Neural progenitor cell (in vitro differentiated cells): Measurements from ENCODE around the gene ATG5. TPM values are rescaled to one million over a fixed set of nuclear protein-coding genes. Genes with fewer than 3 reads are reported as not detected.

ENCODE experiments used
- DNase-seq: peaks from one replicate; pipeline ENCODE4 v3.0.0-alpha.2; 2016; ENCODE audit warnings: low spot score
- H2AFZ ChIP-seq: fragments of 200-600 bp; sonication (generic); replicated peaks from 2 replicates; pipeline ENCODE4 v1.6.1; 2016; ENCODE audit warnings: antibody characterized with exemption
- H3F3A ChIP-seq: fragments of 200-600 bp; sonication (generic); 2 replicates; pipeline ENCODE4 v1.6.1; 2016; ENCODE audit warnings: antibody characterized with exemption, low read depth
- H3K27ac ChIP-seq: fragments of 200-600 bp; sonication (generic); 2 replicates; pipeline ENCODE4 v1.5.1; 2016; ENCODE audit warnings: mild to moderate bottlenecking
- H3K27me3 ChIP-seq: fragments of 200-600 bp; sonication (generic); 2 replicates; pipeline ENCODE4 v1.6.1; 2016; ENCODE audit warnings: mild to moderate bottlenecking, moderate library complexity
- H3K36me3 ChIP-seq: fragments of 200-600 bp; sonication (generic); 2 replicates; pipeline ENCODE4 v1.5.1; 2016
- H3K4me1 ChIP-seq: fragments of 200-600 bp; sonication (generic); 2 replicates; pipeline ENCODE4 v1.6.1; 2016; ENCODE audit warnings: mixed run types
- H3K4me2 ChIP-seq: fragments of 200-600 bp; sonication (generic); 2 replicates; pipeline ENCODE4 v1.6.1; 2016
- H3K4me3 ChIP-seq: fragments of 200-600 bp; sonication (generic); 2 replicates; pipeline ENCODE4 v1.5.1; 2016
- H3K79me2 ChIP-seq: fragments of 200-600 bp; sonication (generic); 2 replicates; pipeline ENCODE4 v1.6.1; 2016; ENCODE audit warnings: low read depth
- H3K9ac ChIP-seq: fragments of 200-600 bp; sonication (generic); 2 replicates; pipeline ENCODE4 v1.6.1; 2016
- H3K9me3 ChIP-seq: fragments of 200-600 bp; sonication (generic); 2 replicates; pipeline ENCODE4 v1.5.1; 2016; ENCODE audit warnings: low read depth
- H4K20me1 ChIP-seq: fragments of 200-600 bp; sonication (generic); 2 replicates; pipeline ENCODE4 v1.6.1; 2016; ENCODE audit warnings: low read depth
- H3K27ac Mint-ChIP-seq: 3 replicates; pipeline ENCODE4 v1.8.0; 2021; ENCODE audit warnings: mixed read lengths
- H3K27me3 Mint-ChIP-seq: 2 replicates; pipeline ENCODE4 v1.8.0; 2022; ENCODE audit warnings: low read depth, mild to moderate bottlenecking, inconsistent platforms, moderate library complexity, mixed read lengths; ENCODE audit not compliant: insufficient read depth
- H3K36me3 Mint-ChIP-seq: 3 replicates; pipeline ENCODE4 v1.8.0; 2021; ENCODE audit warnings: mixed read lengths
- H3K4me1 Mint-ChIP-seq: 3 replicates; pipeline ENCODE4 v1.8.0; 2021; ENCODE audit warnings: mixed read lengths
- H3K4me3 Mint-ChIP-seq: 3 replicates; pipeline ENCODE4 v1.8.0; 2021; ENCODE audit warnings: mild to moderate bottlenecking, moderate library complexity, mixed read lengths
- H3K9me3 Mint-ChIP-seq: 3 replicates; pipeline ENCODE4 v1.8.0; 2020; ENCODE audit warnings: mixed read lengths
- EZH2 ChIP-seq: fragments of 200-600 bp; sonication (generic); IDR thresholded peaks from 2 replicates; pipeline ENCODE4 v1.6.1; 2017; ENCODE audit warnings: antibody characterized with exemption, mild to moderate bottlenecking, moderate library complexity
- EZH2phosphoT487 ChIP-seq: fragments of 200-600 bp; sonication (generic); IDR thresholded peaks from 2 replicates; pipeline ENCODE4 v1.6.1; 2017; ENCODE audit warnings: antibody characterized with exemption
- total RNA-seq: library from RNA; depleted of rRNA; stranded (reverse); fragments of >200 nt; gene quantifications from 2 replicates; pipeline ENCODE4 v1.2.3, GENCODE V29; 2015; ENCODE audit warnings: low replicate concordance
- TF ChIP-seq, protein P1 (sequence below): fragments of 200-600 bp; sonication (generic); IDR thresholded peaks from 2 replicates; pipeline ENCODE4 v1.5.1; 2017; ENCODE audit warnings: antibody characterized with exemption, mild to moderate bottlenecking

ATG5 gene
- total RNA-seq, 1 donor from 2014 or later, result 45.0 TPM

DNA sequence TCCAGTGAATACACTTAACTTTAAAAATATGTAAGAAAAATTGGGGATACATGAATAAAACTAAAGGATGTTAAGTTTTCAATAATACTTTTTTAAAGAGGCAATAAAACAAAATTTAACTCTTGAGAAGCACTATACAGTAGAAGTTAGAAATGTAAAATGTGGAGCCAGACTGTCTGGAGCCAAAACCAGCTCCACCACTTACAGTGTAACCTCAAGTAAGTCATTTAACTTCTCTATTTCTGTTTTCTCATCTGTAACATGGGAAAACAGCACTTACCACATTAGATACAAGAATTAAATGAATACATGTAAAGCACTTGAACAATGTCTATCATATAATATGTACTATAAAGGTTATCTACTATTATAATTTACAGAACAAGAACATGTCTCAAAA lies 6.7 kb downstream of the ATG5 start:
- H3K36me3 ChIP-seq, result peaks cover 10% of the 10 kb centered on the region
- peaks cover 18% of the 10 kb centered on the region for H4K20me1 ChIP-seq
- TF ChIP-seq, protein P1, sequence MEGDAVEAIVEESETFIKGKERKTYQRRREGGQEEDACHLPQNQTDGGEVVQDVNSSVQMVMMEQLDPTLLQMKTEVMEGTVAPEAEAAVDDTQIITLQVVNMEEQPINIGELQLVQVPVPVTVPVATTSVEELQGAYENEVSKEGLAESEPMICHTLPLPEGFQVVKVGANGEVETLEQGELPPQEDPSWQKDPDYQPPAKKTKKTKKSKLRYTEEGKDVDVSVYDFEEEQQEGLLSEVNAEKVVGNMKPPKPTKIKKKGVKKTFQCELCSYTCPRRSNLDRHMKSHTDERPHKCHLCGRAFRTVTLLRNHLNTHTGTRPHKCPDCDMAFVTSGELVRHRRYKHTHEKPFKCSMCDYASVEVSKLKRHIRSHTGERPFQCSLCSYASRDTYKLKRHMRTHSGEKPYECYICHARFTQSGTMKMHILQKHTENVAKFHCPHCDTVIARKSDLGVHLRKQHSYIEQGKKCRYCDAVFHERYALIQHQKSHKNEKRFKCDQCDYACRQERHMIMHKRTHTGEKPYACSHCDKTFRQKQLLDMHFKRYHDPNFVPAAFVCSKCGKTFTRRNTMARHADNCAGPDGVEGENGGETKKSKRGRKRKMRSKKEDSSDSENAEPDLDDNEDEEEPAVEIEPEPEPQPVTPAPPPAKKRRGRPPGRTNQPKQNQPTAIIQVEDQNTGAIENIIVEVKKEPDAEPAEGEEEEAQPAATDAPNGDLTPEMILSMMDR, result no peak
- TF ChIP-seq EZH2 (no peak), EZH2phosphoT487 (no peak)
- Mint-ChIP-seq H3K27me3 (peaks cover 5% of the 10 kb centered on the region), H3K36me3 (peaks cover 5% of the 10 kb centered on the region), H3K4me3 (no peak overlapping the region), H3K27ac (no peak overlapping the region), H3K9me3 (no peaks in the 10 kb centered on the region), H3K4me1 (peaks cover 4% of the 10 kb centered on the region)
- H3K4me3 ChIP-seq, result no peak overlapping the region
- DNase-seq, result no peak
- H3K27ac ChIP-seq, result no peak overlapping the region
- H3K9me3 ChIP-seq, result no peaks in the 10 kb centered on the region
- H3K27me3 ChIP-seq, result no peaks in the 10 kb centered on the region
- no peak overlapping the region for H3K9ac ChIP-seq
- no peak overlapping the region for H2AFZ ChIP-seq
- H3K4me1 ChIP-seq, result no peaks in the 10 kb centered on the region
- H3F3A ChIP-seq, result no peaks in the 10 kb centered on the region
- peaks cover 74% of the 10 kb centered on the region for H3K79me2 ChIP-seq
- no peak overlapping the region for H3K4me2 ChIP-seq

DNA sequence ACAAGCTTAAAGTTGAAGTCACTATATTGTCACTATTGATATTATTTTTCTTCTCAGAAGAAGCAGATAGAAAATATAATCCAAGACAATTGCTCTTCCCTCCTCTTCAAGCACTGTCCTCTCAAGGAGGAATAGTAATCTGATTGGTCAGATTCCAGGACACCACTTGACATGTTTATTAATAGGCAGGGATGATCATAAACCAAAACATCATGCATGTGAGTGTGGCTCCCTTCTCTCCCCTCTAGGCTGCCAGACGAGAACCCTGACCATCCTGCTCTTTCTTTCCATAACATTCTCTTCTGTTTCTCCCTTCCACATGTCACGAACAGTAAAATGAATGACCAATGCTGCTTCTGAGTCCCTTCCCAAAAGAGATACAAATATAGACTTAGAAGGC lies 7.5 kb downstream of the ATG5 start:
- peaks cover 73% of the 10 kb centered on the region for H3K79me2 ChIP-seq
- no peak for DNase-seq
- no peaks in the 10 kb centered on the region for H3K9me3 ChIP-seq

DNA sequence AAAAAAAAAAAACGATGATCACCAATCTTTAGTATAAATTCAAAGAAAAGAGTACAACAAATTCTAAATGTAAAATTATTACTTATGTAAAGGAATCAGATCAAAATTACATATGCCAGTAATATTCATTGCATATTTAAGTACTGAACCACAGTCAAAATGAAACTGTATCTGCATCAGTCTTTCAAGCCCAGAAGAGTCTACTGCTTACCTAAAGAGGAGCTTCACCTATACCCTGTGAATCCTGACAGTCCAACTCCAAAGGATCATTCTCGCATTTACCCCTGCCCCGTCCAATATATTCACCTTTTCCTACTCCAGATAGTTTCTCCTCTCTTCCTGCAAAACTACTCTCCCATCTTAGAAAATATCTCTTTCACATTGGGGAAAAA lies 9.2 kb downstream of the ATG5 start:
- H3K9ac ChIP-seq, result no peak overlapping the region
- Mint-ChIP-seq H3K36me3 (peaks cover 16% of the 10 kb centered on the region), H3K27me3 (peaks cover 3% of the 10 kb centered on the region), H3K4me1 (no peaks in the 10 kb centered on the region), H3K4me3 (no peak overlapping the region), H3K9me3 (no peaks in the 10 kb centered on the region), H3K27ac (no peak overlapping the region)
- H3K4me1 ChIP-seq, result no peaks in the 10 kb centered on the region
- peaks cover 18% of the 10 kb centered on the region for H4K20me1 ChIP-seq
- no peak overlapping the region for H3K27ac ChIP-seq
- no peak overlapping the region for H2AFZ ChIP-seq
- H3K36me3 ChIP-seq, result peaks cover 10% of the 10 kb centered on the region
- TF ChIP-seq, protein P1, result no peak
- no peak for TF ChIP-seq EZH2
- TF ChIP-seq EZH2phosphoT487, result no peak
- H3K4me3 ChIP-seq, result no peak overlapping the region
- no peaks in the 10 kb centered on the region for H3F3A ChIP-seq
- no peaks in the 10 kb centered on the region for H3K9me3 ChIP-seq
- no peak for DNase-seq
- H3K79me2 ChIP-seq, result peaks cover 58% of the 10 kb centered on the region
- no peaks in the 10 kb centered on the region for H3K27me3 ChIP-seq
- no peak overlapping the region for H3K4me2 ChIP-seq

More for the DNA sequence above, 7.5 kb downstream of the ATG5 start:
- Mint-ChIP-seq H3K27me3 (peaks cover 5% of the 10 kb centered on the region), H3K27ac (no peak overlapping the region), H3K4me3 (no peak overlapping the region), H3K4me1 (no peaks in the 10 kb centered on the region), H3K9me3 (no peaks in the 10 kb centered on the region), H3K36me3 (peaks cover 6% of the 10 kb centered on the region)
- H3K4me3 ChIP-seq, result no peak overlapping the region
- H4K20me1 ChIP-seq, result peaks cover 18% of the 10 kb centered on the region
- H3F3A ChIP-seq, result no peaks in the 10 kb centered on the region
- H3K4me2 ChIP-seq, result no peak overlapping the region
- no peak overlapping the region for H3K9ac ChIP-seq
- no peak overlapping the region for H2AFZ ChIP-seq
- no peak overlapping the region for H3K27ac ChIP-seq
- no peaks in the 10 kb centered on the region for H3K27me3 ChIP-seq
- TF ChIP-seq EZH2, result no peak
- TF ChIP-seq, protein P1, result no peak
- TF ChIP-seq EZH2phosphoT487, result no peak
- H3K4me1 ChIP-seq, result no peaks in the 10 kb centered on the region
- H3K36me3 ChIP-seq, result peaks cover 10% of the 10 kb centered on the region
